T-helper 9 cell (primary cell): ENCODE results near the gene LARGE1.

ENCODE experiments used
- DNase-seq: peaks from one replicate; pipeline ENCODE4 v3.0.0-alpha.2; 2020

Gene LARGE1

DNA sequence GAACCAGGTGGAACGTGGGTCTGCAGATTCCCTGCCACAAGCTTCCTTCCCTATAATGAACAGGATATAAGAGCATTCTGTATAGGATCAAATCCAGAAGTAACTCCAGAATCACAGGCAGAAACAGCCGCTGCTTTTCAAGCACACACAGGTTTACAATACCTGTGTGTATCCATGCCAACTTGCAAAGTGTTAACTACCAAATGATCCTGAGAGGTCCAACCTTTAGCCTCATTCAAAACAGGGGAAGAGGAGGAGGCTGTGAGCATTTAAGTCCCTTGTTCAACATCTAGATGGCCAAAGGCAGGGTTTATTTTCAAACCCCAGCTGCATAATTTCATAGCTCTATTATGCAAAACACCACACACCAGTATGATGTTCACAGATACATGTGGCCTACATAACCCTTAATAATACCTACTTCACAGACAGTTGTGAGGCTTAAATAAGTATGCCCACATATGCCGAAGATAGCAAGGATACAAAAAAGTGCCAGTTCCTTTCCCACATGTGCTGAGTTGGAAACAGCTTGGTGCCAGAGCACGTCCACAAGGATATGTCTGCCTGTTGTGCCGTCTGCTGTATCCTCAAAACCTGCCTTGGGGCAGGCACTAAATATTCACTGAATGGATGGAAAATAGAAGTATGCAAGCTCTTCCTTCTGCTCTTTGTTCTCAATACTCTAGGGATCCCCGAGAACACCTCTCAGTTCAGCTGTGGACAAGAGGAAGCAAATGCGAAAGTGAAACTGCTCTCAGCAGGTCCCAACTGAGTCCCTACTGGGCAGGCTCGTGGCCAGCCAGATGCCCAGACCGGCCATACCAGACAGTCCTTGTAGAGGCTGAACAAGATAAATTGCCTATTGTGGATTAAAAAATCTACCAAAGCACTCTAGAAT is 66.8 kb downstream of the LARGE1 start:
- no peak for DNase-seq

DNA sequence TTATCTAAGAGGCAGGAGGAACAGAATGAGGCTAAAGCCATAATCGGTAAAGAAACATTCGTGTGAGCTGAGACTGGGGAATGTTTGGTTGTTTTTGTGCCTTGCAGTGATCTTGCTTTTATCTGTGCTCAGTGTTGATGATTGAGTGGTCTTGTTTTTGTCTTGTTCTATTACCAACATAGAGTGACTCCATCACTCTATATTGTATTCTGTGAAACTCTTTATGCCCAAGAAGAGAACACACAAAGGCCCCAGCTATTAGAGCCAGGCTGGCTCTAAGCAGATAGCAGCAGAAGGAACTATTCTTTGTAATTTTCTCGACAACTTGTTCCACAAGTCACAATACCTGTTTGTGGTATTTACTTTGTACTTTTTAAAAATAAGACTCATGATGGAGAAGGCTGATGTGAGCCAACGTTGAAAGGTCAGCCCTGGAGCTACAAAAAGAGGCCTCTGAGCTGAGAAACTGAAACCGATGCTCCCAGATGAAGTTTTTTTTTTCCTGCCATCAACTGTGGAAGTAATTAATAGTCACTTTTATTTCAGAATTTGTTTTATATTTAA is 68.4 kb downstream of the LARGE1 start:
- DNase-seq: no peak

DNA sequence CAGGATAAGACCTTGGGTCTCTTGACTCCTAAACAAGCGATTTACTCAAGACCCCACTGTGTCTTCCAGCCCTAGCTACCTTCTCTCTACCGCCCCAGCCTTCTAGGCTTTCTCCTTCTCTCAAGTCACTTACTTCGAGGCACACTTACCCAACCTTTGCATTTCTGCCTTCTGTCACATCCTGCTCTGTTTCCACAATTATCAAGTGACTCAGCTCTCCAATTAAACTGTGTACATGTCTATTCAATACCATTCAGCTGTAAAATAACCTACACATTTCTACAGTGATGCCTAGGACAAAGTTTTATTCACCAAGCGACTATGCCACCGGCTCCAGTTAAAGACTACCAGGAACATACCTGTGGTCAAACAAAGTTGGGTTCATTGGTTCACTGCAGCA is 69.0 kb downstream of the LARGE1 start:
- no peak for DNase-seq

DNA sequence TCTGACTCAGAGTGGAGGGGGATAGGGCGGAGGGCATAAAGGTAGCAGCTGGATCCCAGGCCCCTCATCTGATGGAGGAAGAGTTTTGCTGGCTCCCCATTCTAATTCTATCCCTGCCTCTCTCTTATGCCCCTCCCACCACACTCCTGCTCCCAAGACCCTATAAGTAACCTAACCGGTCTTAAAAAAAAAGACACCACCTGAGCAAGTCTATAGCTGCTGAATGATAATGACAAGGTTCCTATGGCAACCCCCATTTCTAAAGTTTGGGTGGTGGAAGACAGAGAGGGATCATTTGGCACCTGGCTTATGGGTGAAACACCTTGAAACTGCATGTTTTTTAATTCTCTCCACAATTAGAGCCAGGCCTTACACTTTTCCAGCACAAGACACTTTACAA is 69.6 kb downstream of the LARGE1 start:
- DNase-seq: no peak

DNA sequence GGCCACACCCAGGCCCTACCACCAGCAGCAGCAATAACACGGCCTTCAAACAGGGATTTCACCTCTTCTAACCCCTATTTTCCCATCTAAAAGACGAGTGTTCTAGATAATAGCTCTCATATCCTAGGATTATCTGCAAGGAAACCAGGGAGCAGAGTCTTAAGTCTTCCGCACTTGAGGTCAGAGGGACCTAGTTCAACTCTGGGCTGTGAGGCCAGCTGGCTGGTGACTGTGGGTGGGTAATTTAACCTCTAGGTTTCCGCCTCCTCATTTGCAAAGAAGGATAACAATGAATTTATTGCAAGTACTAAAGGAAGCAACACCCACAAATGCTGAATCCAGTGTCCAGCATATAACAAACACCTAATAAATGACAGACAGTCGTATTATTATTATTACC is 70.1 kb downstream of the LARGE1 start:
- DNase-seq: no peak

DNA sequence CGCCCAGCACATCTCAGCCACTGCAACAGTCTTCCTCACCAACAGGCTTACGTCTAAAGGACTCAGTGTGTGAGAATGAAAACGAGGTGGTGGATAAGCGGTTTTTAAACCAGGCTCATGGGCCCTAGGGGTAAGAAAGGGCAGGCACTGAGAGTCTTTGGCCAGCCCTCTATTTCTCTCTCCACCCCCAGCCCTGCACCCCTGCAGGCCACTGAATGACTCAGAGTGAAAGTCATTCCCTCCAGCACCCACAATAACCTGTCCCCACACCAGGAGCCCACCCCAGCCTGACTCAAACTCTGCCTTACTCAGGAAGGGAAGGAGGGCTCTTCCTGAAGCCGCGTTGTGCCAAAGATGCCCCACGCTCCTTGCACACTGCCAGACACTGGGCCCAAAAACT is 72.0 kb downstream of the LARGE1 start:
- DNase-seq: no peak

DNA sequence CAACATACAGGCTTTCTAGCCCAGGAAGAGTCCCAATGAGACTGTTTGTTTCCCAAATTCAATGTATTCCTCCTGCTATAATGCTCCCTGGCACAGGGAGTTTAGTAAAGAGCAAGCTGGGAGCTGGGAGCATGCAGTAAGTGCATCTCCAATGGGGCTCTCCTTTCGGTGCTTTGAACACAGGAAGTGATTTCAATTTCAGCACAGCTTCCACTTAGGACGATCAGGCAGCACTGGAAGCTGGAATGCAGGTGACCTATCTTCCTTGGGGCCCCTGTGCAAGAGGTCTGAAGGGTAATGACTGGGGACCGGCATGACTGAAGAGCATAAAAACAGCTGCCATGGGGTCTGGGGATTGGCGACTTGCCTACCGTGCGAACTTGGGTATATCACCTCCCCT is 76.0 kb downstream of the LARGE1 start:
- DNase-seq: no peak

DNA sequence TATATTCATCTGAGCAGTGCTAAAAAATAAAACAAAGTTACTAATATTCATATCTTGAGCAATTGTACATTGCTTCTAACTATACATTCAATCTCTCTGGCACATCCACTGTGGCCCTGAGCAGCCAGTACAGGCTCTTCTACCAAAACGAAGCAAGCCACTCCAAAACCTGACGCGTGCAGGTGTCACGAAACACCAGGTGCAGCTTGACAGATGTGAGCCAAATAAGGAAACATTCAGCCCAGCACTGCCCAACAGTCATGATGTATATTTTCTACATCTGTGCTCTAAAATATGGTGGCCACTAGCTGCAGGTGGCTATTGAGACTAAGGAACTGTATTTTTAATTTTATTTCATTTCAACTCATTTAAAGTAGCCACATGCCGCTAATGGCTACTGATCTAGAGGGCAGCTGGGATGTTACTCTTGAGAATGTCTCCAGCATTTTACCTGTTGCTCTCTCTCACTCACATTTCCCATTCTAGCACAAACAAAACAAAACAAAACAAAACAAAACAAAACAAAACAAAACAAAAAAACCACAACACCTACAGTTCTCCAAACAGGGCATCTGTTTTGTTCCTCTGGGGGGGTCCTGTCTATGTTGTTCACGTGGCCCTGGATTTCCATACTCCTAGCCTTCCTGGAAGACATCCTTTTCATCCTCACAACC is 77.7 kb downstream of the LARGE1 start:
- no peak for DNase-seq

DNA sequence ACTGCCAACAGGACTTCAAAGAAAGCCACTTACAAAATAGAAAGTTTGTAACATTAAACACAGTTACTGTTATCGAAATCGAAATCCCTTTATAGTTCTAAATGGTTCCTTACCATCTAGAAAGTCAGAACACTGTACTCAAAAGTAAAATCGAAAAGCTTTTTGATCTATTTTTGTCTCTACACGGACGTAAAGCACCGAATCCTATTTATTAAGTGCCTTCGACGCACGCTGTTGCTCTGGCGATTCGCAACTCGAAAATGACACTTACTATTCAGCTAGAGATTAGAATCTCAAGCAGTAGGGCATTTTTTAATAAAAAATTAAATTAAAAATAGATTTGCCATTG is 78.3 kb downstream of the LARGE1 start:
- DNase-seq: no peak

DNA sequence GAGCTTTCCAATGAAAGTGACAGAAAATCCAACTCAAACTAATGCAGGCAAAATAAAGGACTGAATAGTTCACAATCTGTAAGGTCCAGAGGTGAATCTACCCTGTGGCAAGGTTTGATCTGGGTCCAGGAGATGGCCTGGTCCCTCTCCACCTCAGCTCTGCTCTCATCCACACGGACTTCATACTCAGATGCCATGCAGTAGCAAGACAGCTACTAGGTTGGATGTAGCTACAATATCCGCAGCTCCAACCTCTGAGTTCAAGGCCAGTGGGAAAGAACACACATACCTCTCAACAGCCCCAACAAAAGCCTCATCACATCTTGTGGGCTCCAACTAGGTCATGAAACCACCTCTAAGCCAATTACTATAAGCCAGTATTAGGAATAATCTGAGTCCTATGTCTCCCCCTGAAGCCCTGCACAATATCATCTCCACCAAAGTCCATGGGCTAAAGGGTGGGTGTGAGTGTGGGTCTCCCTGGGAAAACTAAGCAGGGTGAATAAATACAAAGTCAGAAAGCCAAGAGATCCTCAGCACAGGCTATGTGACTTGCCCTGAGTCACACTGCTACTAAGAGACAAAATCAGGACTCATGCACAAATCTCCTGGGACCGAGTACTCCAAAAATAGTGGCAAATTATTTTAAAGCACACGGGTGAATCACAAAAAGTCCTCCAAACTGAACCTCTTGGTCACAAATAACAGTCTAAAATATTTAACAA is 78.8 kb downstream of the LARGE1 start:
- DNase-seq: no peak

DNA sequence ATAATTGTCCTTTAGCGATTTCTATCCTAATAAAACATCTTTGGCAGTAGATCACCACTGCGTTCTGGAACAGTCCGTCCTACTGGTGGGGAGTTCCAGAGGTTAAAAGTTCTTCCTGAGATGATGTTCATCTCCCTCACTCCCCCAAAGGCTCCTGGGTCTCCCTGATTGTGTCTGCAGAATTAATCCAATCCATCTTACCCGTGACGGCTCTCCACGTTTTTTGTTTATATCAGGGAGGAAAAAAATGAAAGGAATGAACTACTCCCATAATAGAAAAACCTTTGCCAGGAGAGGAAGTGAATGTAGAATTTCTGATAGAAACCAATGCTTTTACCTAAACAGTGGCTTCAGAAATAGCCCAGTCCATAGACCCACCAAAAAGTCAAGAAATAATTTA is 81.6 kb downstream of the LARGE1 start:
- no peak for DNase-seq

DNA sequence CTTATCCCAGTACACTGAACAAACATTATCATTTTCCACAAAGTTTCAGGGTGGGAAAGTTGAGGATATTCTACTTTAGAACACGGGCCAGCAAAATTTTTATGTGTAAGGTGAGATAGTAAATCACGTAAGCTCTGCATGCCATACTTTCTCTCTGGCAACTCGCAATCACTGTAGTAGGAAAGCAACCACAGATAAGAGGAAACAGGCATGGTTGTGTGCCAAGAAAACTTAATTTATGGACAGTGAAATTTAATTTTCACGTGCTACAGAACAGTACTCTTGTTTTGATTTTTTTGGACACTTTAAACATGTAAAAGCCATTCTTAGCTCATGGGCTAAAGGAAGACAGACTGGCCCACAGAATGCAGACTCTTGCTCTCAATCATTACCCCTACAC is 82.5 kb downstream of the LARGE1 start:
- DNase-seq: no peak

DNA sequence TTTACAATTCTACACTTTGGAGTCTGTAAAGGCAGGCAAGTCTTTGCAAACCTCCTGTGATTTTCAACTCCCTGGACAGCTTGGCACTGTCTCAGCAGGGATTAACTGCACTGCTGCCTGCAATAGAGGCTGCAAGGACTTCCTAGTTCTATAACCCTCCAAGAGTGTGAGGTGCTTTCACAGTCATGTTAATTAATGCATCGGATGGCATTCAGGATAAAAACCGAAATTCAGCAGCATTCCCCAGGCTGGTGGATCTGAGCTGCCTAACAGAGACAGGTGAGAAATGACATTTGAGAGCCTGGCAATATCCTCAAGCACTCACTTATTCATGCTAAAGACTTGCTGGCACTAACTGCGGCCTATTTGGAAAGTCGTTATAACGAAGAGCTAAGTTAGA is 85.0 kb downstream of the LARGE1 start:
- no peak for DNase-seq

DNA sequence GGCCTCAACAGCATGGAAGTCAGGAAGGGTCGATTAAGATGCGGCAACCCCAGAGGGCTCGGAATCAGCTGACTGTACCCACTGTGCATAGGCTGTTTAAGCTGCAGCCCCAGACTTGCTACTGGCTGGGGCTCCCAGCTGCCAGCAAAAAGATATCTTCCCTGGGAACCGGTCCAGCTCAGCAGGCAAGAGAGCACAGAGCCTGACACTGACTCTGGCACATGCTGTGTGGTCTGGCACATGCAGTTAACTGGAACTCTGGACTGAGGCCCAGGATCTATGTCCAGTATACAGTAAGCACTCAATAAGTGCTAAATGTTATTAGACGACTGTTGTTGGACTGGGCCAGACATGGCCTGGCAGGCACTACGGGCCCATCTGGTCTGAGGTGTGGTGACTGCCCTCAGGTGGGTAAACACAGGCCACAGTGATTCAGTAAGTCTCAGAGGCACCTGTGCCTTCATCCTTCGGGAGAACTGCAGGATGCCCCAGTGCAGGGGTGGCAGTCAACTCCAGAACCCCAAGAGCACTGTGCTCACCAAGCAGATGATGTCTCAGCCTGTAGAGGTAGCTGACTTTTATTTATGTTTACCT is 87.6 kb downstream of the LARGE1 start:
- no peak for DNase-seq

DNA sequence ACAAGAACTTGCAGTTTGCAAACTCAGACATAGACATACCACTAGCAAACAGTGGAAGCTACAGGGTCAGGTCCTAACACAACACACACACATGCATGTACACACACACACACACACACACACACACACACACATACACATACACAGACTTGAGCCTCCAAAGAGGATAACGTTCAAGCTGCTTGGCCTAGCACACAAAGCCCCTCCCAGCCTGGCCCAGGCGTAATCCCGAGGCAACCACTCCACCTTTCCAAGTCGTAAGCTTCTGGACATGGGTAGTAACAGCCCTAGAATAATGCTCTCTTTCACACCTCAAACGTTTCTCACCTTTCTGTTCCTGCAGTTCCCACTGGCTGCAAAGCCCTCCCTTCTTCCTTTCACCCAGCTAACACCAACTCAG is 88.6 kb downstream of the LARGE1 start:
- DNase-seq: no peak

DNA sequence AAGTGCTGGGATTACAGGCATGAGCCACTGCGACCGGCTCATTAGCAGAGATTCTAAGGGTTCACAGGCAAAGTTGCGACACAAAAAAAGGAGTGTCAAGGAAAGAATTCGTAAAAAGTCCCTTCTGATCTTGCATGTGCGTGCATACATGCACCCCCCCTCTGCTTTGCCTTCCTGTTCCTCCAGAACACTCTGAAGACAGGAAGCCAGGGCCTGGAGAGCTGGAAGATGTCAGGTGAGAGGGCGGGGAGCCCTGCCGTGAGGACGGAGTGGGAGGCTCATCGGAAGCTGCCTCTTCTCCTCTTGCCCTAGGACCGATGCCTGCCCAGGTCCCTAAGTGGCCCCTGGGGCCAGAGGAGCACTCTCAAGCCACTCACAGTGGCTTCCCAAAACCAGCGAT is 89.1 kb downstream of the LARGE1 start:
- DNase-seq: no peak

DNA sequence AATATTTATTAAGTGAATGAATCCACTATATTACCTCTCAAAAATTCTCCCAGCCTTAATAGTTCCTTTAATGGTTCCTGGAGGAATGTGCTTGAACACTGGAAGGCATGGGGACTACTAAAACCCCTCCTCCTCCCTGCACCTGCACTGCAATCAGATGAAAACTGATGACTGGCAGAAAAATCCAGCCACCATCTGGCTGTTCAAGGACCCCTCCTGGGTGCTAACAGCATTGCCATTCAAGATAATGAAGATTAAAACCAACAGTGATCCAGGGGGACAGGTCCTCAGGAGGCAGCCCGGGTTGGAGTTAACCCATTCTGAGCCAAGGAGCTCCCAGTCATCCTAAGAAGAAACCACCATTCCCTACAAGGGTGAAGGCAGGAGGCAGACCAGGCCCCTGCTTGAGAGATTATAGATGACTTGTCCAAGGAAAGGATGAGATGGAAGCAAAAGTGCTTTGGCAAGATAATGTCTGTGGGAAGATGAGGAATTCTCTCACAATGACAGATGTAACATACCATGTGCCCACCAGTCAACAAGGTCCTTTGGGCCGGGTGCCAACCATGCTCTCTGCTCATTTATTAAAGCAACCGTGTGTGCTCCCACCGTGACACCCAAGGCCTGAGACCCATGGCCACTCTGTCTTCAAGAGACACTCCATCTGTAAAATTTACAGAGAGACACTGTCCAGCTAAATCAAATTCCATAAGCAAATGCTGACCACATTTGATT is 90.6 kb downstream of the LARGE1 start:
- DNase-seq: no peak

DNA sequence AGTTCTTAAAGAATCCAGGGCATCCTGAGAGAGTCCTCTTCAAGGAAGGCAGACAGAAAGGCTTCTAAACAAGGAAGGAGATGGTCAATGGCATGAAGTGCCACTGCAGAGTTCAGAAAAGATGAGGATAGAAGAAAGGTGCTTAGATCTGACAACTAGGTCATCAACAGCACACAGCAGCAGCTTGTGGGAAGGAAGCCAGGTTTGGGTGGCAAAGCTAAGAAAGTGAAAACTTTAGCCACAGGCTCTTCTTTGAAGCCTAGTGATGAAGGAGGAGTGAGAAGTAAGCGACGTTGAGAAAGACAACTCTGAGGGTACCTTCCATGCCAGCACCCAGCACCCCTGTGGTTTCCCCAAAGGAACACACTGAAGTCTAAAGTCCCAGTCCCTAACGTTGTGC is 92.0 kb downstream of the LARGE1 start:
- no peak for DNase-seq

DNA sequence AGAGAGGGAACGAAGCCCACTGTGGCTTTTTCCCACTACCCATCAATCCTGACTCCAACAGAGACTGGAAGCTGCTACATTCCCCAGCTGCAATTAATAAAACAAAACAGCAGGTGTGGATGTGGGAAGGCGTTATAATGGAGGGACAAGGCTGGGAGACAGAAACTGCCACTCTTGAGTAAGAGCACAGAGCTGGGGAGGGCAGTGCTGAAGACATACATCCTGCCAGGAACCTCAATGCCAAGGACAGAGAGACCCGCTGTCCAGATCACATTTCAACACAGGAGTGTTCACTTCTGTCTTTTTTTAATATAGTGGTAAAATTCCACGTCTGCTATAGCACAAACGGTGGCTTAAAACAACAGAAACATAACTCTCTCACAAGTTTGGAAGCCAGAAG is 94.5 kb downstream of the LARGE1 start:
- no peak for DNase-seq

DNA sequence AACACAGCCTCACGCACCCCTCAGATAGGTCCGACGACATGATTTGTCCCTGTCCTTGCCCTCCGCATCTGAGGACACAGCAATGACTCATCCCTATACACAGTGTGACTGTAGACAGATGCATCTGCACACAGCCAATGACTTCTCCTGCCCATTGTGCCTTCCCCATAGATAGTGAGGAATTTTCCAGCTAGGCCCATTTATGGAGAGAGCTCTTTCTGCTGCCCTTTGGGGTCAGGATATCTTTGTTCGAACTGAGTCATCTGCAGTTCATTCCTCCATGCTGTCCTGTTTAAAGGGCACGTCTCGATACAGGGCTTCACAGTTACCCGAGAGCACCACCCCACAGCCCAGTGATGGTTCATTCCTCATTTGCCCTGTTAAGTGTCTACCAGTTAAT is 96.7 kb downstream of the LARGE1 start:
- DNase-seq: no peak

DNA sequence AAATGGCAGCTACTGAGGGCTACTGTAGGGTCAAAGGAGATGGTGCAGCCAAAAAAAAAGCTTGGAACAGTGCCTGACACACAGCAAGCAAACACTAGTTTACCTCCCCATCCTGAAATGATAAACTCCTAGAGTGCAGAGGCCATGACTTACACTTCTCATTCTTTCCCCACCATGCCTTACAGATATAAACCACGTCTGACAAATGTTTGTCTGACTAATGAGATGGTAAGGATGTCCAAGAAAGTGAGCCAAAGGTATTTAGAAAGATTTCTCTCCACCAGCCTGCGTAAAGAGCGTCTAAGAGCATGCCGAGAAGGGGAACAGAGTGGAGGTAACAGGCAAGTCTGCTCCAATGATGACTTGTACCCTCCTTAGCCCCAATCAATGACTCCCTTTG is 99.0 kb downstream of the LARGE1 start:
- no peak for DNase-seq

DNA sequence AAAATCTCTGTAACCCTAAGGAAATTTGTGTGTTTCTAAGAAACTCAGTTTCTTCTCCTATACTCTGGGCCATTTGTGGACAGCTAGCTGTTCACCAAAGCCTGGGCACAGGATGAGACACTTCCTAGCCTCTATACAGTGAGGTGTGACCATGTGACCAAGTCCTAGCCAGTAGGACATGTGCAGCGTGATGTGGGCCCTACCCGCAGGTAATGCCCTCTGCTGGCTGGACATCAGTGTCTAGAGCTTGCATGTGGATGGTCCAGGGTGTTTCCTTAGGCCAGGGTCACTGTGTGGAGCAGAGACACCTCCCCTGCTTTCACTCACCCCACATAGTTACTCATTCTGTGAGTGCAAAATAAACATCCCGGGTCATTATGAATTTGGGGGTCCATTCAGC is 100.5 kb downstream of the LARGE1 start:
- DNase-seq: no peak
